Smooth muscle cell of the brain vasculature (primary cell): ENCODE data around the gene CHFR.
"Not testable (repeated sequence)": the region's sequence is repeated elsewhere in the genome, so short reads cannot be mapped to it uniquely, and the experiment has no call there.

Experiments
- DNase-seq: peaks from one replicate; pipeline ENCODE4 v3.0.0-alpha.2; 2012; ENCODE audit warnings: low read depth, low spot score

Gene CHFR

GRCh38 chr12:132887513-132888351 is at the start of gene CHFR:
CHFR (minus strand) TSS chr12:132887605; CDS start chr12:132887328, 277 bp downstream.
- DNase-seq = peak; percentile 96

- DNase-seq = not testable (repeated sequence)
These were observed 49.5 kb upstream of the CHFR start for GRCh38 chr12:132936921-132937320.

- no peak for DNase-seq
These were observed 48.8 kb upstream of the CHFR start for GRCh38 chr12:132936163-132936562.

GRCh38 chr12:132926415-132926833 is 39.0 kb upstream of the CHFR start:
- no peak for DNase-seq

- no peak for DNase-seq
These were observed 38.4 kb upstream of the CHFR start for GRCh38 chr12:132925597-132926414.

- DNase-seq = no peak
These were observed 37.0 kb upstream of the CHFR start for GRCh38 chr12:132924356-132924755.

GRCh38 chr12:132923356-132923909 is 36.0 kb upstream of the CHFR start:
- no peak for DNase-seq

- no peak for DNase-seq
These were observed 35.3 kb upstream of the CHFR start for GRCh38 chr12:132922676-132923075.

- no peak for DNase-seq
These were observed 34.3 kb upstream of the CHFR start for GRCh38 chr12:132921685-132922084.

- no peak for DNase-seq
These were observed 31.3 kb upstream of the CHFR start for GRCh38 chr12:132918680-132919079.

- no peak for DNase-seq
These were observed 21.6 kb upstream of the CHFR start for GRCh38 chr12:132909030-132909368.

GRCh38 chr12:132908145-132909029 is 21.0 kb upstream of the CHFR start:
- peak; percentile 86 for DNase-seq

GRCh38 chr12:132907789-132908144 is 20.4 kb upstream of the CHFR start:
- not testable (repeated sequence) for DNase-seq

- DNase-seq = no peak
These were observed 19.8 kb upstream of the CHFR start for GRCh38 chr12:132907216-132907615.

GRCh38 chr12:132904718-132905328 is 17.4 kb upstream of the CHFR start:
- DNase-seq = no peak

GRCh38 chr12:132899033-132899432 is 11.6 kb upstream of the CHFR start:
- DNase-seq = no peak

- DNase-seq = no peak
These were observed 1.4 kb upstream of the CHFR start for GRCh38 chr12:132888852-132889251.

GRCh38 chr12:132886529-132887477 is 602 bp downstream of the CHFR start:
- no peak for DNase-seq

GRCh38 chr12:132881818-132882217 is 5.6 kb downstream of the CHFR start:
- no peak for DNase-seq

- DNase-seq = not testable (repeated sequence)
These were observed 12.8 kb downstream of the CHFR start for GRCh38 chr12:132874620-132875019.
